ENCODE data around the gene B4GALT1. TPM values are rescaled to one million over a fixed set of nuclear protein-coding genes. Genes with fewer than 3 reads are reported as not detected.

B4GALT1 gene, protein sequence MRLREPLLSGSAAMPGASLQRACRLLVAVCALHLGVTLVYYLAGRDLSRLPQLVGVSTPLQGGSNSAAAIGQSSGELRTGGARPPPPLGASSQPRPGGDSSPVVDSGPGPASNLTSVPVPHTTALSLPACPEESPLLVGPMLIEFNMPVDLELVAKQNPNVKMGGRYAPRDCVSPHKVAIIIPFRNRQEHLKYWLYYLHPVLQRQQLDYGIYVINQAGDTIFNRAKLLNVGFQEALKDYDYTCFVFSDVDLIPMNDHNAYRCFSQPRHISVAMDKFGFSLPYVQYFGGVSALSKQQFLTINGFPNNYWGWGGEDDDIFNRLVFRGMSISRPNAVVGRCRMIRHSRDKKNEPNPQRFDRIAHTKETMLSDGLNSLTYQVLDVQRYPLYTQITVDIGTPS
- 34.5 TPM for polyA plus RNA-seq (ENCODE audit: insufficient read length)

DNA sequence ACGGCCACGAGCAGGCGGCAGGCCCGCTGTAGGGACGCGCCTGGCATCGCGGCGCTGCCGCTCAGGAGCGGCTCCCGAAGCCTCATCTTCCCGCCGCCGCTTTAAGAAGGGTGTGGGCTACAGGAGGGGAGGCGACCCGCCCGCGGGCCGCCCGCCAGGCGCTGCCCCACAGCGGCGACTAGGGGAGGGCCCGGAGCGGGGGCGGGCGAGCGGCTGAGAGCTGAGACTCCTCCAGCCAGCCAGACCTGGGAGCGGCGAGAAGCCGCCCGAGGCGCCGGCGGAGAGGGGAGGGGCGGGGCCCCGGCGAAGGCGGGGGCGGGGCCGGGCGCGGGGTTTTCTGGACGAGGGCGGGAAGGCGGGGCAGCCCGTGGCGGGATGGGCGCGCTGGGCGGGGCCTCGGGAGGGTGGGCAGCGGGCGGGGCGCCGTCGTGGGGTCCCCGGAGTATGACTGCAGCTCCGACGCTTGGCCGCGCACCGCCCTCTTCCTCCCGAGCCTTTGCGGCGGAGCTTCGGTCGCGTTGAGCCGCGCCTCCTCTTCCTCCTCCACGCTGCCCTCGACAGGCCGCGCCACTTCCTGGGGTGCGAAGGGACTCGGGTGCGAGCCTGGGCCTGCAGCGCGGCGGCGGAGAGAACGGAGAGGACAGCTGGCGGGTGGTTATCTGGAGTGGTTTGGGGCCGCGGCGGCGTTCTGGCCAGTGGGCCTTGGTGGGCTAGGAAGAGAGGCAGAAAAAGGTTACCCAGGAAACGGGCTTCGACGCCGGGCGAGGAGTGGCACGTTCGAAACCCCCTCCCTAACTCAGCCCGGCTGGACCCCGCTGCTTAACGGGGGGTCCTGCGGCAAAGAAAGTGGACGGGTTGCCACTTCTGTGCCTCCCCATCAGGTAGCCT lies at the start of gene B4GALT1:
Gene B4GALT1, minus strand, starts transcription at position 253 of the 888 bp plus-strand sequence. Its CDS starts 167 bp downstream, at position 86.
- peak; percentile 60 for DNase-seq (ENCODE audit: low read depth)

DNA sequence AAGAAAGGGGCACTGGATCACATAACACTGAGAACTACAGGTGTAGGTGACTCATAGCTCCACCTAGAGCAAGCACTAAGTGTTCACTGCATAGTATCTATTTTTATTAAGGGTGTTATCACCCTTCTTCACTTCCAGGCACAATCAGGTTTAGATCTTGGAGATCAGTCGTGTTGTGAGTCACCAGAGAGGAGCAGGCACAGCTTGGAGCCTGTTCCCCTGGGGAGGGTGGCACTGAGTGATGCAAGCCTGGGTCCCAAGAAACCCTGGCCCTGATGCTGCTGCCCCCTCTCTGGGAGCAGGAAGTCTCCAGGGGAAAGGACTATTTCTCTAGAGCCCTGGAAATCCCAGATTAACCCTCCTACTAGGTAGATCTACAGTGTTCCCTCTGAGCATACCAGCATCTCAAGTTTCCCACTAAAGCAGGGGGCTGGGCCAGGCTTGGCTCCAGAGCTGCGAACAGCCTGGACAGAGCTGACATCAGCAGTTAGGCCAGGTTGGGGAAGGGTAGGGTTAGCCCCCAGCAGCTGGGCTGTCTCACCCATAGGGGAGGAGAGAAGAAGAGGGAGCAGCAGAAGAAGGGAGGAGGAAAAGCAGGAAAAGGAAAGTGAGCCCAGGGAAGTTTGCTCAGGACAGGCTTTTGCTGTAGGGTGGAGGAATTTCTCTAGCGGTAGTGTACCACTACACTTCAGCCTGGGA lies 44.7 kb upstream of the B4GALT1 start:
- DNase-seq (ENCODE audit: low read depth), result no peak

DNA sequence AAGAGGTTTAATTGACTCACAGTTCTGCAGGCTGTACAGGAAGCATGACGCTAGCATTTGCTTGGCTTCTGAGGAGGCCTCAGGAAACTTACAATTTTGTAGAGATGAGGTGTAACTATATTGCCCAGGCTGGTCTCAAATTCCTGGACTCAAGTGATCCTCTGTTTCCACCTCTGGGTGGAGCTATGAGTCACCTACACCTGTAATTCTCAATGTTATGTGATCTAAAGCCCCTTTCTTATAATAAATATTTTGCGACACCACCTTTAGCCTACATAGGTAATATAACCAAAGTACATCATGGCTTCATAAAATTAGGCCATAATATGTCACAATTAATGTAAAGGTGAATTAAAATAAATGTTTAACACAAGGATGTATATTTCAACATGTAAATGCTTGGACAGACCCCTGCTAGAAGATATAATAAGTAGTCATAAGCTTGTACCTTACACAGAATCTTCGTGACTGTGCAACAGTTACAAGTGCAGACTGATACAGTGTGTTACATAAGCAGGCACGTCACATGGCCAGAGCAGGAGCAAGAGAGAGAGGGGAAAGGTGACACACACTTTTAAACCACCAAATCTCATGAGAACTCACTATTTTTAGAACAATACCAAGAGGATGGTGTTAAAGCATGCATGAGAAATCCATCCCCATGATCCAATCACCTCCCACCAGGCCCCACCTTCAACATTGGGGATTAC lies 43.0 kb upstream of the B4GALT1 start:
- DNase-seq (ENCODE audit: low read depth), result no peak

DNA sequence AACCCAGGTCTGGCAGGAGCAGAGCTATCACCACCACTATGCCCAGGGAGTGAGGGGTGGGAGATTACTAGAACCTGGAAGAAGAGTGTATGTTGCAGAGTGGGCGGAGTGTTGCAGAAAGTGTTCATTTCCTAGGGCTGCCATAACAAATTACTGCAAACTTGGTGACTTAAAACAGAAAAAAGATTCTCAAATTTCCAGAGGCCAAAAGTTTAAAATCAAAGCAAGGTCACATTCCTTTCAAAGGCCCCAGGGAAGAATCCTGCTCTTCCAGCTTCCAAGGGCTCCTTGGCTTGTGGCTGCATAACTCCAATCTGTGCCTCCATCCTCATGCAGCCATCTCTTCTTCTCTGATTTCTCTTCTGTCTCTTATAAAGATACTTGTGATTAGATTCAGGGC lies 42.3 kb upstream of the B4GALT1 start:
- DNase-seq (ENCODE audit: low read depth), result no peak

DNA sequence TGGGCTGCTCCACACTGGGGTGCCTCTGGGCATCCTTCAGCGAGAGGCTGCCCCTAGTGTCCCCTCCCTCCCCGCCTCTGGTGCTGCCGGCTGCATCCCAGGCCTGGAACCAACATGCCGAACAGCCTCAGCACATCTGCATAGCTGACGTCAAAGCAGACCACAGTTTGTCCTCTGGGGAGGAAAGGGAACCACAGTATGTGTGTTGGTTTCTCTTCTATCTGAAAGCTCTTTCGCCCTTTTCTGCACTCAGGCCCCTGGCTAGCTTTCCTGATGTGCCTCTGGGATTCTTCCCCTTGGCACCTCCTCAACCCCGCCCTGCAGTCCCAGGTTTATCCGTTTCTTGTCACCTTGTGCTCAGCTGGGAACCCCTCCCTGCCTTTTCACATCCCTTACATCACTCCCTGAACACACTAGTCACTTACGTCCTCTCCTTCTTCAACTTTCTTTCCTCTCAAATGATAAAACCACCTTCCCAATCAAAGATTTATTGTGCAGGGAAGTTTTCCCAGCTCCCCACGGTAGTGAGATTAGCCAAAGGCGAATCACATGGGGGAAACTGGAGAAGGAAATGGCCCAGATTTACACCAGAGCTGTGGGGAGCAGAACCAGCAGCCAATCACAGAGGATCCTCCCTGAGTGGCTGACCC lies 35.5 kb upstream of the B4GALT1 start:
- no peak for DNase-seq (ENCODE audit: low read depth)

DNA sequence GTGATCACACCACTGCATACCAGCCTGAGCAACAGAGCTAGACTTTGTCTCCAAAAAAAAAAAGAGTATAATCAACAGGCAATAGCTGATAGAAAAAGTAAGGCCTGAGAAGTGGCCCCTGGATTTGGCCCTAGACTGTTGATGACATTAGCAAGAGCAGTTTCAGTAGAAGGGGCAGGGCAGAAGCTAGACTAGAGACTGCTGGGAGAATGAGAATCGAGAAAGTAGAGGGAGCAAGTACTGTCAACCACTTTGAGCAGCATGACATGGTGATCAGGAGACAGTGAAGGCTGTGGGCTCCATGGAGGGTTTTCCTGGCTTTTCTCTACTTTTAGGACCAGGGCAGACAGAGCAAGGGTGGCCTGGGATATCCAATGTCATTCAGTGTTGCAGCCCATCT lies 34.9 kb upstream of the B4GALT1 start:
- DNase-seq (ENCODE audit: low read depth), result no peak

DNA sequence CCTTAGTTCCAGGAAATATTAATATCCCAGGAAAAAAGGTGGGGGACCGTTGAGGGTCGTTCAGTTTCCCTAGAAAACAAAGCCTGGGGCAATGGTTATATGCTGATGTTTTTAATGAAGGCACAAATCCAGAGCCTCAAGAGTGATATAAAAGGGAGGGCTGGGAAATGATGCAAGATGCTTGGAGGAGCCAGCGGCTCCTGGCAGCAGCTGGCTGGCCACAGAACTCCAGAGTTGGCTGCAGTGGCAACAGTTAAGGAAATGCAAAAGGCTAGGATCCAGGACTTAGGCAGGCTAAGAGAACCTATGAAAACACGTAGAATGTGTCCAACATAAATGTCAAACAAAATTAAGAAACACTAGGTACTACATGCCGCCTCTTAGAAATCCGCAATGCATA lies 31.0 kb upstream of the B4GALT1 start:
- no peak for DNase-seq (ENCODE audit: low read depth)

DNA sequence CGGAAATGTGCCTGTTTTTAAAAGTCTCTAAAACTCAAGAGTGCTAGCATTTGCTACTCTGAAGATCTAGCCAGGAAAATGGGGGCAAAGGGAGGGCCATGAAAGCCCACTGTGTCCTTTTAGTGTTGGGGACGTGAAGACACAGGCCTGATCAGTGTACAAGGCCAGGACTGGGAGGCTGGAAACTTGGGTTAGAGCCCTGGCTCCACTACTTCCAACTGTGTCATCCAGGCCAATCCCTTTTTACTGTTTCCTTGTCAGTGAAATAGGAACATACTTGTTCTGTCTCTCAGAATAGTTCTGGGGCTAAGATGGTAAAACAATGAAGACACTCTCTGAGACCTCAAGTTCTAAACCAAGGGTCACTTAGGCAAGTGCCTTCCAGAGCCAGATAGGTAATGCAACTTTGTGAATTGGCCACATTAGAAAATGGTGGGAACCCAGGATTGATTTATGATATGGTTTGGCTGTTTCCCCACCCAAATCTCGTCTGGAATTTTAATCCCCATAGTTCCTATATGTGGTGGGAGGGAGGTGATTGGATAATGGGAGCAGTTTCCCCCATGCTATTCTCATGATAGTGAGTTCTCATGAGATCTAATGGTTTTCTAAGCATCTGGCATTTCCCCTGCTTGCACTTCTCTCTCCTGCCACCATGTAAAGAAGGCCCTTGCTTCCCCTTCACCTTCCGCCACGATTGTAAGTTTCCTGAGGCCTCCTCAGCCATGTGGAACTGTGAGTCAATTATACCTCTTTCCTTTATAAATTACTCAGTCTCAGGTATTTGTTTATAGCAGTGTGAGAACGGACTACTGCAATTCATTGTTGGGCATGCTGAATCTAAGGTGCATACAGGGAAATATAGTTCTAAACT lies 30.4 kb upstream of the B4GALT1 start:
- peak; percentile 89 for DNase-seq (ENCODE audit: low read depth)

DNA sequence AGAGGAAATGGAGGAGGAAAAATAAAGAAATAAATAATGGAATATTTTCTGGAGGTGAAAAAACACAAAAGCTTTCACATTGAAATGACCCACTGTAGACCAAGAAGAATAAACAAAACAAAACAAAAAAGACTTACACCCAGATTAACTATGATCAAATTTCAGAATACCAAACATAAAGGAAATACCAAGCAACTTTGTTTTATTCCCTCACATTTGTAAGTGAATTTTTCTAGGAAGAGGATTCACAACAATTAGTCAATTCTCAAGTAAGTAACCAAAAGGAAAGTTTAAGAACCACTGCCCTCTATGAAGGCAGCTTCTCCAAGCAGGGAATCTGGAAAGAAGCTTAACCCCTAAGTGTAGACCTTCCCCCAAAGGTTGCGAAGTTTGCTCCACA lies 29.6 kb upstream of the B4GALT1 start:
- no peak for DNase-seq (ENCODE audit: low read depth)

DNA sequence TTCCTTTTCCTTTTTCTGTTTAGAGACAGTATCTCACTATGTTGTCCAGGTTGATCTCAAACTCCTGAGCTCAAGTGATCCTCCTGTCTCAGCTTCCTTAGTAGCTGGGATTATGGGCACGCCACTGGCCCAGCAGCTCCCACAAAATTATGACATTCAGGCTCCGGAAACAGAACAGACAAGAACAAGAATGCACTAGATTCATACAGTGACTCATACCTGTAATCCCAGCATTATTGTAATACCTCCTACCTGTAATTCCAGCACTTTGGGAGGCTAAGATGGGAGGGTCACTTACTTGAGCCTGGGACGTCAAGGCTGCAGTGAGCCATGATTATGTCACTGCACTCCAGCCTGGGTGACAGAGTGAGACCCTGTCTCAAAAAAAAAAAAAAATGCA lies 26.7 kb upstream of the B4GALT1 start:
- DNase-seq (ENCODE audit: low read depth), result no peak

DNA sequence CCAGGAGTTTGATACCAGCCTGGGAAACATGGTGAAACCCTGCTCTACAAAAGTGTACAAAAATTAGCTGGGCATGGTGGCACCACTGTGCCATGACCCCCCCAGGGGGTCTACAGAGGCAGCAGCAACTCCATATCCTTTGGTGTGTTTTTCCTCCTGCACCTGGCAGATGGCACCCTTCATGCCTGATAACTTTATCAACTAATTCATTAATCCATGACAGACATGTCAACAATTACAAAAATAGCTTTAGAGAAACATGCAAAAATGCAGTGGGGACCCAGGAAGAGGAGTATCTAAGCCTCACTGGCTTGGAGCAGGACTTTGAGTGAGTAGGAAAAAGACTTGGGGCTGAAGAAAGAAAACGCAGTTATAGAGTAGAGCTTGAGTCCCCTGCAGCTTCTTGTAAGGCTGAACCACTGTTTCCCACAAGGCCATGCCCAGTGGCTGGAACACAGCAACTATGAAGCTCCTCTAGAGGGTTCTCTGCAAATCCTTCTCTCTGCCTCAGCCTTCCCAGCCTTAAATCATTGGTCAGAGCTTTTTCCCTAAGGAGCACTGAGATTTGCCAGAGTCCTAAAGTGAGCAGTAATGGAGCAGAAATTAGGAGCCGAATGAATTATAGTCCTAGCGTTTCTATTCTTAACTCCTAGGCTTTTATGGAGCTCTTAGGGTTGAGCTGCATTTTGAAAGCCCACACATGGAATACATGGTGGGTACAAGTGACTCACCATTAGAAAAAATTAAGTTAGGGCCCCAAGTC lies 25.5 kb upstream of the B4GALT1 start:
- no peak for DNase-seq (ENCODE audit: low read depth)

DNA sequence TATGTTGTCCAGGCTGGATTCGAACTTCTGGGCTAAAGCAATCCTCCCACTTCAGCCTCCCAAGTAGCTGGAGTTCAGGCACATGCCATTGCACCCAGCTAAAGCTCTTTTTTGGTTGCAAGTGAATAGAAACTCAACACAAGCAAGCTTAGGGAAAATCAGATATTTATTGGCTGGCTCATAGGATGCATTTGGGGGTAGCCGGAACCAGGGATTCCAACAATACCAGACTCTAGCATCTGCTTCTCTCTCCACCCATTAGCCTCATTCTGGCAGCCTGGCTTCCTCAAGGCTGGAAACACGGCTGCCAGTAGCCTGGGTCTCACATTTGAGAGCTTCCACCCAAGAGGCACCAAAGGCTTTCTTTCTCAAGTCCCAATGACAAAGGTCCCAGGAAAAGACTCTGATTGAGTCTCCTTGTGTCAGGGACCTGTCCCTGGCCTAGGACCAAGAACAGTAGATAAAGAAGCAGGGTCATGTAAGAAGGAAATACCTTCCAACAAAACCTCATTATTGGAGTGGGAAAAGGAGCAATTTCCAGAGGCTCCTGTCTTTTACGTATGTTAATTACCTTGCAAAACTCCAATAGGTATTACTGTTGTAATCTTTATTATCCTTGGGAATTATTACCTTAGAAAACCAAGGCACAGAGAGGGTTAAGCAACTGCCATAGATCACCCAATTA lies 23.0 kb upstream of the B4GALT1 start:
- DNase-seq (ENCODE audit: low read depth), result no peak

DNA sequence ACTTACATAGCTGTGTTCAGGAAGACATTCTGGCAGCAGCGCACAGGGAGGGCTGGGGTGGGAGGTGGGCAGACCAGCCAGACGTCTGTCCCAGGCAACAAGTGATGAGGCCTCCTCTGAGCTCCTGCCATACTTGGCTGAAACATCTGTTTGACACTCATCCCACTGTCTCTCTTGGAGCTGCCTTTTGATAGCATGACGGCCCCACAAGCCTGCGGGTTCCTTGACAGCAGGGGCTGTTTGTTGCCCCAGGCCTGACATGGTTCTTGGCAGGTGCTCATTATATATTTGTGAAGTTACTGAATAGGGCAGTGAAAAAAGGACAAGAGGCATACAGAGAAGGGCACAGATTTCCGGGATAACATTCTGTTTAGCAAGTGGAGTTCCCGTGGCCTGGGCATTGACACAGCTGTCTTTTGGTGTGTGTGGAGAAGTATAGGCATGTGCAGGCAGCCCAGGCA lies 22.2 kb upstream of the B4GALT1 start:
- no peak for DNase-seq (ENCODE audit: low read depth)

DNA sequence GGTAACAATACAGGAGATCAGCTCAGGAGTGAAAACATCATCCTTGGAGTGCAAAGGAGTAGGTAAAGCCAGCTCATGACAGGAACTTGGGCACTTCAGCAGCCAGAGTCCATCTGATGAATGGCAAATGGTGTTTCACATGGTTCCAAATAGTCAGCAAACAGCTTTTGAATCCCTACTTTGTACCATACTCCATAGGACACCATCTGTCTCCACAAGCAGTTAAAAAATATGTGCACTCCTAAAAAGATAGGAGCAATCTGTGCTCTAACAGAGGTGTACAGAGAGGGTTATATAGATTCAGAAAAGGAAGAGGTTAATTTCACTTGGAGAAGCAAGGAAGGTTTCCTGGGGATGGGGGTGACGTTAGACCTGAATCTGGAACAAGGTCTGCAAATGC lies 21.6 kb upstream of the B4GALT1 start:
- DNase-seq (ENCODE audit: low read depth), result no peak

DNA sequence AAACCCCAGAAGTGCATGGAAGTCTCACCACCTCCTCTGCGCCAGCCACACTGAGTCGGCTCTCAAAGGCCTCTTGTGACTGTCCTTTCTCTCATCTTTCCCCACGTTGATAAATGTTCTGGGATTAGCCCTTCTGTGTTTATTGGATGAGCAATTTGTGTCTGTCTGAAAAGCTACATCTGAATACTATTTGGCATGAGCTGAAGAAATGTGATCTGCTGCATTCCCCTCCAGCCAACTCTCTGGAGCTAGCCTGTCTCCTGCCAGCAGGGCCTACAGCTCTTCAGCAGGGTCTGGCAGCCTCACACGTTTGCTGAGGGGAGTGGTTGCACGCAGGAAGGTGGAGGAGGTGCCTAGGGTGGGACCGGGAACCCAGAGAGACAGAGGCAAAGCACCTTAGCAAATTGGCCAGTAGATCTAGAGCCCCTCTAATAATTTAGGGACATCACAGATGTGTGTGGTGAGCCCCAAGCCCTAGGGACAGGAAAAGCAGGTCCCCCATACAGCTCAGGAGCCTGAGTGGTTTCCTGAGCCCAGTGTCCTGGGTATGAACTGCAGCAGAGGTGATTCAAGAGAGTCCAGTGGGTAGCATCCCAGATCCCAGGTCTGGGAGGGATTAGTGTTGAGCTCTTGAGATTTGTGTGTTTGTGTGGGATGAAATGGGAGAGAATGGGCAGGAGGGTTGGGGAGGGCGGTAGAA lies 20.5 kb upstream of the B4GALT1 start:
- no peak for DNase-seq (ENCODE audit: low read depth)

DNA sequence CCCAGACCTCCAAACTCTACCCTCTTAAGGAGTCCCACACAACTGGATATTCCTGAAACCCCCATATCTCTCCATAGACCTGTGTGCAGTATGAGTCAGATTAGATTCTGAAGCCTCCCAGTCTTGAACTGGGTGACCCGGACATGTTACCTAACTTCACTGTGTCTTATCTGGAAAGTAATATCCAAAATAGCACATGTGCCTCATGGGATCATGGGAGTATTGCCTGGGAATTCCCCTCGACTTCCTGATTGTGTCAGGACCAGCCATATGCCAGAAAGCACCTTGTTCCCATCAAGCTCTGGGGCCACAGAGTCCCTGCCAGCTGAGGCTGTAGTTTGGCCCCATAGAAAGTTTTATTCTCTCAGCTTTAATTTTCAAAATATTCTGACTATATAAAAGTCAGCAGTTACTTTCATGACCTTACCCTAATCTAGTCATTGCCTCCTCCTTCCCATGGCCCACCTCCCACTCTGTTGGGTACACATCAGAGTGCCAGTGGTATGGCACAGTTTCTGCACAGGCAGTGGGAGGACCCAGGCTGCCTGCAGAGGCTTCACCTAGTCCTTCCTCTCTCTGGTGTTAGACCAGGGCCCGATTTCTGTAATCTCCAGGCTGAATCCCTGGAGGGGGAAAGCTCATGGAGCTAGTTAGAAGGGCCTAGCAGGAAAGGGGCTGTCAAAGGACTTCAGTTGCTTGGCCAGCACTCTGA lies 19.5 kb upstream of the B4GALT1 start:
- no peak for DNase-seq (ENCODE audit: low read depth)

DNA sequence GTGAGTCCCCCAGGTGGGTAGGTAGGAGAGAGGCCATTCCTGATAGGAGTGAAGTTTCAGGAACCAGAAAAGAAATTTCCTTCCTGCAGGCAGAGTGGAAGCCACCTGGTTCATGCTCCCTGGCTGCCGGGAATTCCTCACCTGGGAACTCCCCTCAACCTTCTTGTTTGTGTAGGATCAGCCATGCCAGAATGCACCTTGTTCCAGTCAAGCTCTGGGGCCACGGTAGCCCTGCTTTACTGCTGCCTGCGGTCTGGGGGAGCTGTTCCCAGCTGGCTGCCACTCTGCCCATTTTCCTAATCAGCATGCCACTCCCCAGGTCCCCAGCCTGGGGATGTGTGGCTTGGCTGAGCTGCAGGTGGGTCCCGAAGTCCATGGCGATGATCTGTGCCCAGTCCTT lies 18.7 kb upstream of the B4GALT1 start:
- no peak for DNase-seq (ENCODE audit: low read depth)

Measured in forelimb muscle (tissue), 1 donor.